HG02642 (cell line): ENCODE measurements around the gene OR10H2.
"Not testable (repeated sequence)": the region's sequence is repeated elsewhere in the genome, so short reads cannot be mapped to it uniquely, and the experiment has no call there.

ENCODE experiments used
- ATAC-seq: cut with Tn5 transposase; IDR thresholded peaks from one replicate; pipeline ENCODE4 v1.9.1; 2021; ENCODE audit warnings: mild to moderate bottlenecking; ENCODE audit not compliant: unreplicated experiment, poor library complexity

The OR10H2 gene

GRCh38 chr19:15727724-15728123, at the start of gene OR10H2:
Gene OR10H2, plus strand, starts transcription at chr19:15728024. Its CDS starts 20 bp downstream, at chr19:15728044.
- ATAC-seq = no peak

GRCh38 chr19:15679089-15679488, 48.7 kb upstream of the OR10H2 start:
- no peak for ATAC-seq

- not testable (repeated sequence) for ATAC-seq
Measured at GRCh38 chr19:15679865-15680264, 48.0 kb upstream of the OR10H2 start.

GRCh38 chr19:15680478-15681322, 47.1 kb upstream of the OR10H2 start:
- no peak for ATAC-seq

GRCh38 chr19:15683411-15683810, 44.4 kb upstream of the OR10H2 start:
- no peak for ATAC-seq

- no peak for ATAC-seq
Measured at GRCh38 chr19:15684828-15685227, 43.0 kb upstream of the OR10H2 start.

GRCh38 chr19:15696654-15697194, 31.1 kb upstream of the OR10H2 start:
- no peak for ATAC-seq

- no peak for ATAC-seq
Measured at GRCh38 chr19:15701757-15702533, 25.9 kb upstream of the OR10H2 start.

GRCh38 chr19:15702534-15702930, 25.3 kb upstream of the OR10H2 start:
- no peak for ATAC-seq

- ATAC-seq = no peak
Measured at GRCh38 chr19:15714638-15715037, 13.2 kb upstream of the OR10H2 start.

- ATAC-seq = no peak
Measured at GRCh38 chr19:15715642-15716041, 12.2 kb upstream of the OR10H2 start.

- ATAC-seq = no peak
Measured at GRCh38 chr19:15717809-15718208, 10.0 kb upstream of the OR10H2 start.

GRCh38 chr19:15721268-15721667, 6.6 kb upstream of the OR10H2 start:
- no peak for ATAC-seq

- ATAC-seq = no peak
Measured at GRCh38 chr19:15722956-15723355, 4.9 kb upstream of the OR10H2 start.

GRCh38 chr19:15730538-15730937, 2.7 kb downstream of the OR10H2 start:
- ATAC-seq = no peak

- ATAC-seq = no peak
Measured at GRCh38 chr19:15732388-15732787, 4.6 kb downstream of the OR10H2 start.

GRCh38 chr19:15733895-15734294, 6.1 kb downstream of the OR10H2 start:
- no peak for ATAC-seq

- no peak for ATAC-seq
Measured at GRCh38 chr19:15737722-15738121, 9.9 kb downstream of the OR10H2 start, which contains the start of gene OR10H3. Gene OR10H3, plus strand, starts transcription at chr19:15737985. Its CDS starts 3,408 bp downstream, at chr19:15741393.

- no peak for ATAC-seq
Measured at GRCh38 chr19:15740785-15741184, 13.0 kb downstream of the OR10H2 start.

- no peak for ATAC-seq
Measured at GRCh38 chr19:15748239-15748638, 20.4 kb downstream of the OR10H2 start.

- no peak for ATAC-seq
Measured at GRCh38 chr19:15758379-15758778, 30.6 kb downstream of the OR10H2 start.
